Caco-2 (cell line): ENCODE results near the gene CBFA2T2. TPM values are rescaled to one million over a fixed set of nuclear protein-coding genes. Genes with fewer than 3 reads are reported as not detected.

Source experiments
- BruUV-seq: library from RNA; stranded (reverse); fragments of 400-500 nt; replicated peaks from 2 replicates; lab custom pipeline; 2021; lab: Mats Ljungman, UMichigan
- CTCF ChIA-PET: fragments of 300-600 bp; sonication (Branson Sonifier 250); formaldehyde crosslinking; loops from one replicate; lab custom pipeline; 2022; ENCODE audit warnings: antibody characterized with exemption; lab: Charles Lee
- POLR2A ChIA-PET: fragments of 300-600 bp; sonication (Branson Sonifier 250); formaldehyde crosslinking; loops from one replicate; lab custom pipeline; 2022; ENCODE audit warnings: antibody characterized with exemption; lab: Charles Lee
- DNase-seq, 2 experiments: peaks; one replicate each; pipeline versions ENCODE4 v3.0.0 to v3.0.0-alpha.2; 2020 to 2022
- H3K27me3 ChIP-seq: replicated peaks from 2 replicates; pipeline ENCODE4 v1.6.0; 2011; ENCODE audit warnings: low read length; ENCODE audit not compliant: control insufficient read depth, insufficient read depth
- H3K36me3 ChIP-seq: 2 replicates; pipeline ENCODE4 v1.5.1; 2011; ENCODE audit warnings: low read length; ENCODE audit not compliant: control insufficient read depth, insufficient read depth
- H3K4me1 ChIP-seq: fragments of 250-450 bp; sonication (Bioruptor Pico); 2 replicates; pipeline ENCODE4 v1.5.1; 2020; ENCODE audit warnings: mild to moderate bottlenecking
- H3K4me3 ChIP-seq: 2 replicates; pipeline ENCODE4 v1.5.1; 2011; ENCODE audit warnings: low read depth, mild to moderate bottlenecking, control low read depth, low read length
- H3K9me3 ChIP-seq: fragments of 250-450 bp; sonication (Bioruptor Pico); 2 replicates; pipeline ENCODE4 v1.5.1; 2020; ENCODE audit warnings: mild to moderate bottlenecking, moderate library complexity
- H3K27ac Mint-ChIP-seq: one replicate; pipeline ENCODE4 v1.8.0; 2022; ENCODE audit warnings: mixed read lengths; ENCODE audit not compliant: unreplicated experiment
- H3K27me3 Mint-ChIP-seq: one replicate; pipeline ENCODE4 v1.8.0; 2022; ENCODE audit warnings: mixed read lengths; ENCODE audit not compliant: insufficient read depth, unreplicated experiment
- H3K36me3 Mint-ChIP-seq: one replicate; pipeline ENCODE4 v1.8.0; 2022; ENCODE audit warnings: mild to moderate bottlenecking, mixed read lengths; ENCODE audit not compliant: insufficient read depth, unreplicated experiment
- H3K4me1 Mint-ChIP-seq: one replicate; pipeline ENCODE4 v1.8.0; 2022; ENCODE audit warnings: low read depth, mixed read lengths; ENCODE audit not compliant: unreplicated experiment
- H3K4me3 Mint-ChIP-seq: one replicate; pipeline ENCODE4 v1.8.0; 2022; ENCODE audit warnings: mild to moderate bottlenecking, moderate library complexity, mixed read lengths; ENCODE audit not compliant: unreplicated experiment
- H3K9me3 Mint-ChIP-seq: one replicate; pipeline ENCODE4 v1.8.0; 2022; ENCODE audit warnings: mixed read lengths; ENCODE audit not compliant: unreplicated experiment
- intact Hi-C: fragments of 100-400 bp; cut with micrococcal nuclease; formaldehyde crosslinking; loops from one replicate; pipeline ENCODE4 v1.10.0; 2022; ENCODE audit not compliant: unreplicated experiment
- total RNA-seq: library from RNA; stranded (reverse); gene quantifications from 2 replicates; pipeline ENCODE4 v1.2.3, GENCODE V29; 2022
- TF ChIP-seq, protein P1 (sequence below), 2 experiments: fragments of 200-600 bp in 1 of 2; IDR thresholded peaks; 1 replicate in 1 of 2; 2 replicates in 1 of 2; pipeline versions ENCODE4 v1.5.1 to v1.8.0; 2011 to 2022; ENCODE audit warnings: antibody characterized with exemption in 1 of 2, control low read depth in 1 of 2, inconsistent platforms in 1 of 2, low read depth in 1 of 2, low read length in 1 of 2, mild to moderate bottlenecking in 1 of 2, moderate library complexity in 1 of 2; ENCODE audit not compliant: insufficient read depth in 1 of 2, severe bottlenecking in 1 of 2, unreplicated experiment in 1 of 2

CBFA2T2 gene
- total RNA-seq, 1 experiment from 2014 or later: 30.6 TPM

GRCh38 chr20:33671573-33672288 lies 181.8 kb downstream of the CBFA2T2 start:
- Mint-ChIP-seq H3K27ac (peak overlapping the region; percentile 98), H3K36me3 (peaks cover 56% of the 10 kb centered on the region), H3K4me3 (peak overlapping the region; percentile 99), H3K4me1 (peaks cover 39% of the 10 kb centered on the region), H3K27me3 (no peaks in the 10 kb centered on the region), H3K9me3 (no peaks in the 10 kb centered on the region)
- ChIA-PET CTCF (interaction anchor here (0.6 to 1.9 kb wide), 5 partner anchors 48 to 145 kb away, joined by 3 to 4 read pairs (median 3); partner anchors contain the start of gene PXMP4), POLR2A (no interaction called here)
- H3K4me1 ChIP-seq: peaks cover 18% of the 10 kb centered on the region
- no peaks in the 10 kb centered on the region for H3K27me3 ChIP-seq
- H3K4me3 ChIP-seq: no peak overlapping the region
- peaks cover 11% of the 10 kb centered on the region for H3K36me3 ChIP-seq
- DNase-seq: no peak
- BruUV-seq: TSS peak; percentile 29
- no peaks in the 10 kb centered on the region for H3K9me3 ChIP-seq
- TF ChIP-seq, protein P1, sequence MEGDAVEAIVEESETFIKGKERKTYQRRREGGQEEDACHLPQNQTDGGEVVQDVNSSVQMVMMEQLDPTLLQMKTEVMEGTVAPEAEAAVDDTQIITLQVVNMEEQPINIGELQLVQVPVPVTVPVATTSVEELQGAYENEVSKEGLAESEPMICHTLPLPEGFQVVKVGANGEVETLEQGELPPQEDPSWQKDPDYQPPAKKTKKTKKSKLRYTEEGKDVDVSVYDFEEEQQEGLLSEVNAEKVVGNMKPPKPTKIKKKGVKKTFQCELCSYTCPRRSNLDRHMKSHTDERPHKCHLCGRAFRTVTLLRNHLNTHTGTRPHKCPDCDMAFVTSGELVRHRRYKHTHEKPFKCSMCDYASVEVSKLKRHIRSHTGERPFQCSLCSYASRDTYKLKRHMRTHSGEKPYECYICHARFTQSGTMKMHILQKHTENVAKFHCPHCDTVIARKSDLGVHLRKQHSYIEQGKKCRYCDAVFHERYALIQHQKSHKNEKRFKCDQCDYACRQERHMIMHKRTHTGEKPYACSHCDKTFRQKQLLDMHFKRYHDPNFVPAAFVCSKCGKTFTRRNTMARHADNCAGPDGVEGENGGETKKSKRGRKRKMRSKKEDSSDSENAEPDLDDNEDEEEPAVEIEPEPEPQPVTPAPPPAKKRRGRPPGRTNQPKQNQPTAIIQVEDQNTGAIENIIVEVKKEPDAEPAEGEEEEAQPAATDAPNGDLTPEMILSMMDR (IDR thresholded peaks at IDR 0.05; ENCODE audit: insufficient read depth in 1 of 2, low read depth in 1 of 2, low read length in 1 of 2, severe bottlenecking in 1 of 2, unreplicated experiment in 1 of 2): no peak
- intact Hi-C loops: loop anchor here (5.0 kb wide), 1 partner anchor 141 kb away; the partner anchor contains the start of gene CHMP4B

DNA sequence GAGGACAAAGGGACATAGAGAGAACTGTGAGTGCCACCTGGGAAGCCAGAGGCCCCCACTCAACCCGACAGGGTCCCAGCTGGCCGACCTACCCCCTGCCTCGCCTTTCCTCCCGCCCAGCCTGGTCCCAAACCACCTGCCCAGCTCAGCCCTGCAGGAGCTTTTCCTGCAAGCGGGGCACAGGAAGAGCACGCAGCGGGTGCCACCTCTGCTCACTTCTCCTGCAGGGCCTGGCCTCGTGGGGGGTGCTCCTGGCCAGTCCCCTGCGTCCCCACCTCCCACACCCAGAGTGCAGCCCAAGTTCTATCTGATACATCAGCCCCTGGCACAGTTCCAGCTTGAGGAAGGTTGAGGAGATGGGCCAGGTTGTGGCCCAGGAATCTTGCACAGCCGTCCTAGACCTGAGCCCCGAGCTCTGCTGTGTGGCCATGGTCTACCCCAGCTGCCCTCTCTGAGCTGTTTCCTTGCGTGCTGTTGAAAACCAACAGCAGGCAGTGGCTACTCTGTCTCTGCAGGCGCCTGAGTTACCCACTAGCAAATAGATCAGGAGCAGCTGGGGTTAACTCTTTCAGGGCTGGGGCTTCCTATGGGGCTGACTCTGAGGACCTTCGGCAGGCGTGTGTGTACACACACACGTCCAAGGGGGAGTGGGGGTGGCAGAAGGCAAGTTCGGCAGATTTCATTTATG lies 182.7 kb downstream of the CBFA2T2 start:
- Histone ChIP-seq H3K9me3 (no peaks in the 10 kb centered on the region), H3K4me3 (peak overlapping the region; percentile 85), H3K4me1 (peaks cover 18% of the 10 kb centered on the region), H3K36me3 (peaks cover 14% of the 10 kb centered on the region), H3K27me3 (no peaks in the 10 kb centered on the region)
- POLR2A ChIA-PET: interaction anchor here (0.6 kb wide), 1 partner anchor 320 kb away, joined by 3 read pairs; no protein-coding TSS in a partner anchor
- no peaks in the 10 kb centered on the region for H3K27me3 Mint-ChIP-seq
- BruUV-seq: no TSS peak
- peaks cover 39% of the 10 kb centered on the region for H3K4me1 Mint-ChIP-seq
- no peaks in the 10 kb centered on the region for H3K9me3 Mint-ChIP-seq
- DNase-seq: peak in 1 of 2 experiments; percentile 55
- H3K36me3 Mint-ChIP-seq: peaks cover 56% of the 10 kb centered on the region
- H3K27ac Mint-ChIP-seq: peak overlapping the region; percentile 98
- TF ChIP-seq, protein P1 (IDR thresholded peaks at IDR 0.05; ENCODE audit: insufficient read depth in 1 of 2, low read depth in 1 of 2, low read length in 1 of 2, severe bottlenecking in 1 of 2, unreplicated experiment in 1 of 2): no peak
- peak overlapping the region; percentile 99 for H3K4me3 Mint-ChIP-seq
- intact Hi-C loops: loop anchor here (5.0 kb wide), 1 partner anchor 140 kb away; the partner anchor contains the start of gene CHMP4B
- CTCF ChIA-PET: interaction anchor here (1.1 kb wide), 1 partner anchor 47 kb away, joined by 3 read pairs; the partner anchor contains the start of gene PXMP4

- peaks cover 18% of the 10 kb centered on the region for H3K4me1 ChIP-seq
- intact Hi-C loops: loop anchor here (5.0 kb wide), 1 partner anchor 139 kb away; the partner anchor contains the start of gene CHMP4B
- H3K36me3 ChIP-seq: peaks cover 14% of the 10 kb centered on the region
- no peak for DNase-seq
- no peaks in the 10 kb centered on the region for H3K27me3 ChIP-seq
- Mint-ChIP-seq H3K27me3 (no peaks in the 10 kb centered on the region), H3K9me3 (no peaks in the 10 kb centered on the region), H3K36me3 (peaks cover 56% of the 10 kb centered on the region), H3K4me1 (peaks cover 39% of the 10 kb centered on the region), H3K27ac (peak overlapping the region; percentile 98), H3K4me3 (peak overlapping the region; percentile 99)
- ChIA-PET CTCF (interaction anchor here (0.5 to 1.1 kb wide), 3 partner anchors 47 to 242 kb away, joined by 3 to 5 read pairs (median 3); partner anchors contain the start of gene PXMP4), POLR2A (interaction anchor here (0.5 kb wide), 1 partner anchor 1407 kb away, joined by 6 read pairs; no protein-coding TSS in a partner anchor)
- H3K9me3 ChIP-seq: no peaks in the 10 kb centered on the region
- H3K4me3 ChIP-seq: peak overlapping the region; percentile 85
- TF ChIP-seq, protein P1 (IDR thresholded peaks at IDR 0.05; ENCODE audit: insufficient read depth in 1 of 2, low read depth in 1 of 2, low read length in 1 of 2, severe bottlenecking in 1 of 2, unreplicated experiment in 1 of 2): no peak
- no TSS peak for BruUV-seq
Measured at GRCh38 chr20:33673114-33673409, 183.2 kb downstream of the CBFA2T2 start.
